ENCODE results near the gene P3H2.

P3H2 gene

GRCh38 chr3:189944285-189945145 is 176.2 kb downstream of the P3H2 start:
- DNase-seq (ENCODE audit: low spot score): no peak

- DNase-seq (ENCODE audit: low spot score): no peak
Measured at GRCh38 chr3:189942948-189943347, 177.7 kb downstream of the P3H2 start.

- DNase-seq (ENCODE audit: low spot score): no peak
Measured at GRCh38 chr3:189941679-189942078, 179.0 kb downstream of the P3H2 start.

GRCh38 chr3:189941125-189941524 is 179.6 kb downstream of the P3H2 start:
- no peak for DNase-seq (ENCODE audit: low spot score)

- no peak for DNase-seq (ENCODE audit: low spot score)
Measured at GRCh38 chr3:189937302-189938127, 183.2 kb downstream of the P3H2 start.

GRCh38 chr3:189936201-189936945 is 184.3 kb downstream of the P3H2 start:
- no peak for DNase-seq (ENCODE audit: low spot score)

- no peak for DNase-seq (ENCODE audit: low spot score)
Measured at GRCh38 chr3:189927975-189928895, 192.5 kb downstream of the P3H2 start.

- no peak for DNase-seq (ENCODE audit: low spot score)
Measured at GRCh38 chr3:189921770-189922169, 198.9 kb downstream of the P3H2 start.

GRCh38 chr3:189914799-189915198 is 205.9 kb downstream of the P3H2 start:
- no peak for DNase-seq (ENCODE audit: low spot score)

GRCh38 chr3:189911001-189911400 is 209.7 kb downstream of the P3H2 start:
- no peak for DNase-seq (ENCODE audit: low spot score)

GRCh38 chr3:189909573-189909972 is 211.1 kb downstream of the P3H2 start:
- DNase-seq (ENCODE audit: low spot score): no peak

GRCh38 chr3:189909139-189909538 is 211.6 kb downstream of the P3H2 start:
- no peak for DNase-seq (ENCODE audit: low spot score)

GRCh38 chr3:189908646-189909045 is 212.1 kb downstream of the P3H2 start:
- DNase-seq (ENCODE audit: low spot score): no peak

GRCh38 chr3:189907803-189908202 is 212.9 kb downstream of the P3H2 start:
- DNase-seq (ENCODE audit: low spot score): no peak

Measured in iPS-NIHi11 (cell line).